GM12874 (cell line): ENCODE measurements around the gene PTPRN.

Experiments
- TF ChIP-seq, protein P1 (sequence below): IDR thresholded peaks from 2 replicates; pipeline ENCODE4 v1.5.1; 2011; ENCODE audit warnings: low read depth, mild to moderate bottlenecking, control low read depth, low read length, moderate library complexity; ENCODE audit not compliant: insufficient read depth

PTPRN gene

DNA sequence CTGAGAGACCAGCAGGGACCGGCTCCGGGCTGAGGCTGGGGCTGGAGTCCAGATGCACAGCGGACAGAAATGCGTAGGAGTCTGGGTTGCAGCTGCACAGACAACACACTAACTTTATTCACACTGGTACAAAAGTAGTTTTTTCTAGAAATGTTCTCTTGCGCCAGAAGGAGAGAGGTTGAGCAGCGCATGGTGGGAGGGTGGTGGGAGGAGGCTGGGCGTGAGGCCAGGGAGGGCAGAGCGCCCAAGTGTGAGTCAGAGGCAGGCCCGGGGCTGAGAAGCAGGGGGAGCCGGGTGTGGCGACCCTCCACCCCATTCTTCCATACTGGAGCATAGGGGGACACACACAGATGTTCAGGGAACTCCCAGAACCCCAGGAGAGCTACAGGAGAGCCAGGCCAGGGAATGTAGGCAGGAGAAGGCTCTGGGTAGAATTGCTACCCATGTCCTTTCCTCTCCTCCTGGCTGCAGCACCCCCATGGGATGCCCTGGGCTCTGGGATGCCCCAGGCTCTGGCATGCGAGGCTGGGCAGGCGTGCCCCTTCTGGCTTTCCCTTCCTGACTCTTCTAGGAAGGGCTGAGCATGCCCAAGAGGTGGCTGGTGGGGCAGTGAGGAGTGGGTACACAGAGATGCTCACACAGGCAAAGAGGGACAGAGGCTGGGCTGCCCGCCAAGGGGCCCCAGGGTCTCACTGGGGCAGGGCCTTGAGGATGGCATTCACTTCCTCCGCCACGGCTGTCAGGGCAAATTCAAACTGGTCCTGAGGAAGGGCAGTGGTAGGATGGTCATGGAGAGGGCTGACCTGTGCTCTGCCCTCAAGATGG lies 19.5 kb downstream of the PTPRN start:
- TF ChIP-seq, protein P1, sequence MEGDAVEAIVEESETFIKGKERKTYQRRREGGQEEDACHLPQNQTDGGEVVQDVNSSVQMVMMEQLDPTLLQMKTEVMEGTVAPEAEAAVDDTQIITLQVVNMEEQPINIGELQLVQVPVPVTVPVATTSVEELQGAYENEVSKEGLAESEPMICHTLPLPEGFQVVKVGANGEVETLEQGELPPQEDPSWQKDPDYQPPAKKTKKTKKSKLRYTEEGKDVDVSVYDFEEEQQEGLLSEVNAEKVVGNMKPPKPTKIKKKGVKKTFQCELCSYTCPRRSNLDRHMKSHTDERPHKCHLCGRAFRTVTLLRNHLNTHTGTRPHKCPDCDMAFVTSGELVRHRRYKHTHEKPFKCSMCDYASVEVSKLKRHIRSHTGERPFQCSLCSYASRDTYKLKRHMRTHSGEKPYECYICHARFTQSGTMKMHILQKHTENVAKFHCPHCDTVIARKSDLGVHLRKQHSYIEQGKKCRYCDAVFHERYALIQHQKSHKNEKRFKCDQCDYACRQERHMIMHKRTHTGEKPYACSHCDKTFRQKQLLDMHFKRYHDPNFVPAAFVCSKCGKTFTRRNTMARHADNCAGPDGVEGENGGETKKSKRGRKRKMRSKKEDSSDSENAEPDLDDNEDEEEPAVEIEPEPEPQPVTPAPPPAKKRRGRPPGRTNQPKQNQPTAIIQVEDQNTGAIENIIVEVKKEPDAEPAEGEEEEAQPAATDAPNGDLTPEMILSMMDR: no peak

DNA sequence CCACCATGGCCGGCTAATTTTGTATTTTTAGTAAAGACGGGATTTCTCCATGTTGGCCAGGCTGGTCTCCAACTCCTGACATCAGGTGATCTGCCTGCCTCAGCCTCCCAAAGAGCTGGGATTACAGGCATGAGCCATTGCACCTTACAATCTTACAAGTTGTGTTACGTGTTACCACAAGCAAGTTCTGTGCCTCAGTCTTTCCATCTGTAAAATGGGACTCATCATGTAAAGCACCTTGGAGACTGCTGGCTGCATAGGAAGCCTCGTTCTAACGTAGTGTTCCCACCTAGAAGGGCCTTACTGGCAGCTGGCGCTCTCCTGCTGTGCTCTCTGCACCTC lies 20.0 kb downstream of the PTPRN start:
- TF ChIP-seq, protein P1: no peak

GRCh38 chr2:219287580-219288265 lies 21.5 kb downstream of the PTPRN start:
- TF ChIP-seq, protein P1: no peak

DNA sequence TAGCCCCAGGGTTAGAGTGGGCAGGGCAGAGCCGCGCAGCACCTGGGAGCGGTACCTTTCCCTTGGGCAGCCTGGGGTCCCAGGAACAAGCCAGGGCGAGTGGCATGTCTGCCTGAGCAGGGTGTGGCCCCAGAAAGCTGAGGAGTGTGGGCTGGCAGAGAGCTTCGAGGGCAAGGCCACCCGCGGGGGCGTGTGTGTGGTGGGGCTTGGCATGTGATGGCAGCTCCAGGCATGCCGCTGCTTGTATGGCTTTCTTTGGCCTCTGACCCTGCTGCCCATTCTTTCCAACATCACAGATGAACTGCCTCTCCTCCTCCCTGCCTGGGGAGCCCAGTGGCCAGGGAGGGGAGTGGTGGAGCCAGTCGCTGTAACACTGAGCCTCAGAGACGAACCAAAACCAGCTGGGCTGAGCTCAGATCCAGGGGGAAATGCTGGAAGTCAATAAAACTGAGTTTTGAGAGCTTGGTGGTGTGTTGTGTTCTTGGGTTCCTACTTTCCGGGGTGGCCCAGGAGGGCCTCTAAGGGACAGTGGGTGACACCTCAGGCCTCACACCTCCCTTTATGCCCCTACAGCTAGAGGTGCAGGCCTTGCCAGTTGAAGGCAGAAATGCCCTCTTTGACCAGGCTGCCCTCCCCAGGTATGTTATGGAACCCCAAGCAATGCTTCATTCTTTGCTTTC lies 22.6 kb downstream of the PTPRN start:
- TF ChIP-seq, protein P1: no peak

DNA sequence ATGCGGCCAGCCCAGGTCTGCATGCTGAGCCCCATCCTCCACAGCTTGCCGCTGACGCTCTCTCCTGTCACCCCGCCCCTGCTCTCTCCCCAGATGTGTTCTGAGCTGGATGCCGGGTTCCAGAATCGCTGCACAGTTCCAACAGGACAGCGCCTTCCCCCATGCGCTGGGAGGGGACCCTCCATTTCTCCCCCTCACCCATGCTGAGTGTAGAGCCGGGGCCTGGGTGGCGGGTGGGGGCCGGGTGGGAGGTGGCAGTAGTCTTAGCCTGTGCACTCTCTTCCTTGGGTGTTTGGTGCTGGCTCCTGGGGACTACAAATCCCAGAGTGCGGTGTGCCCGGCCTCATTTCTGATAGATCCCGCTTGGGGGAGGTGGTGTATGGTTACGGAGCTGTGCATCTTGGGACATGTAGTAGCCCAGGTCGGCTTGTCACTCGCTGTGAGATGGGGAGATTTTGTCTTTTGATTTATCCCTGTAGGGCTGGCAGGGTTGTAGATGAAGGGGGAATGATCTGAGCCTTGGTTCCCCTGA lies 23.2 kb downstream of the PTPRN start:
- TF ChIP-seq, protein P1: no peak

DNA sequence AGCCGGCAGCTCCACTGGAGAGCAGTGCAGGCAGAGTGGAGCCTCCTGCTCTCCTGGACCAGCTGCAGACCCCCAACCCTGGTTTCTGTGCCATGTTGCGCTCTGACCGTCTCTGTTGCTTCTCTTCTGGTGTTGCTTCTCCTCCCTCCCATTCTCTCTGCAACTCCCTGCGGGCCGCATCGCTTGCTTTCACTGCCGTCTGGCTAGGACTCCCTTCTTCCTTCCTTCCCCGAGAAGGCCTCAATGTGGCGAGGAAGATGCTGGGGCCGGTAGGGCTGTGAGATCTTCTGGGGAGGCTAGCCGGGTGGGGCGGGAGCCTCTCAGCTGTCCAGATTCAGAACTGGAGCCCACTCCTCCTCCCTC lies 23.8 kb downstream of the PTPRN start:
- TF ChIP-seq, protein P1: no peak
